SK-N-MC (cell line): Measurements from ENCODE around the gene DHX29.

Experiments
- EZH2 ChIP-seq: fragments of 200-600 bp; sonication (generic); IDR thresholded peaks from one replicate; pipeline ENCODE4 v1.6.1; 2017; ENCODE audit warnings: antibody characterized with exemption
- FOXP2 ChIP-seq: optimal IDR thresholded peaks from 2 replicates; pipeline ENCODE3; 2011; ENCODE audit warnings: mild to moderate bottlenecking, moderate library complexity; ENCODE audit not compliant: insufficient read depth; ENCODE audit errors: extremely low read length, control extremely low read depth
- POLR2AphosphoS5 ChIP-seq: IDR thresholded peaks from 2 replicates; pipeline ENCODE4 v1.6.1; 2012; ENCODE audit warnings: mild to moderate bottlenecking, low read depth, low read length, borderline replicate concordance

GRCh38 chr5:55250064-55250463, 57.4 kb downstream of the DHX29 start:
- TF ChIP-seq EZH2 (no peak), POLR2AphosphoS5 (no peak), FOXP2 (no peak)
